H9 (cell line): Measurements from ENCODE around the gene SSBP2. TPM values are rescaled to one million over a fixed set of nuclear protein-coding genes. Genes with fewer than 3 reads are reported as not detected.

Experiments used
- DNase-seq: peaks from one replicate; pipeline ENCODE4 v3.0.0-alpha.2; 2017
- H2AFZ ChIP-seq: one replicate; pipeline ENCODE4 v1.6.1; 2013; ENCODE audit warnings: mild to moderate bottlenecking, low read length, control low read depth, moderate library complexity
- H2AK5ac ChIP-seq: 2 replicates; pipeline ENCODE4 v1.6.1; 2013; ENCODE audit warnings: low read length, control low read depth, mixed read lengths; ENCODE audit not compliant: insufficient read length
- H2BK120ac ChIP-seq: one replicate; pipeline ENCODE4 v1.6.1; 2013; ENCODE audit warnings: low read depth, mild to moderate bottlenecking, low read length, control low read depth, inconsistent platforms; ENCODE audit not compliant: poor library complexity, severe bottlenecking
- H2BK12ac ChIP-seq: 2 replicates; pipeline ENCODE4 v1.6.1; 2013; ENCODE audit warnings: low read length, control low read depth, mixed read lengths, low read depth; ENCODE audit not compliant: insufficient read length
- H2BK15ac ChIP-seq: 2 replicates; pipeline ENCODE4 v1.6.1; 2013; ENCODE audit warnings: low read depth, low read length, control low read depth
- H2BK20ac ChIP-seq: one replicate; pipeline ENCODE4 v1.6.1; 2013; ENCODE audit warnings: low read depth, mild to moderate bottlenecking, low read length, control low read depth, inconsistent platforms; ENCODE audit not compliant: poor library complexity, severe bottlenecking
- H2BK5ac ChIP-seq: 2 replicates; pipeline ENCODE4 v1.6.1; 2013; ENCODE audit warnings: low read length, control low read depth, mixed read lengths; ENCODE audit not compliant: insufficient read length
- H3K14ac ChIP-seq: 2 replicates; pipeline ENCODE4 v1.6.1; 2013; ENCODE audit warnings: low read length, control low read depth; ENCODE audit not compliant: insufficient read depth
- H3K18ac ChIP-seq: 2 replicates; pipeline ENCODE4 v1.6.1; 2013; ENCODE audit warnings: low read depth, mild to moderate bottlenecking, mixed read lengths, low read length, control low read depth; ENCODE audit not compliant: insufficient read length
- H3K23ac ChIP-seq: 2 replicates; pipeline ENCODE4 v1.6.1; 2013; ENCODE audit warnings: low read length, control low read depth, mixed read lengths, low read depth; ENCODE audit not compliant: insufficient read length
- H3K23me2 ChIP-seq: 2 replicates; pipeline ENCODE4 v1.6.1; 2013; ENCODE audit warnings: low read depth, mild to moderate bottlenecking, mixed read lengths, low read length, control low read depth; ENCODE audit not compliant: insufficient read length, poor library complexity, severe bottlenecking
- H3K27ac ChIP-seq: 2 replicates; pipeline ENCODE4 v1.5.1; 2013; ENCODE audit warnings: low read length, control low read depth, mixed read lengths, low read depth; ENCODE audit not compliant: insufficient read length
- H3K27me3 ChIP-seq: 2 replicates; pipeline ENCODE4 v1.6.1; 2013; ENCODE audit warnings: low read length, control low read depth, inconsistent platforms; ENCODE audit not compliant: insufficient read depth
- H3K4ac ChIP-seq: 2 replicates; pipeline ENCODE4 v1.6.1; 2013; ENCODE audit warnings: low read depth, mild to moderate bottlenecking, control low read depth, inconsistent platforms, low read length, moderate library complexity
- H3K4me1 ChIP-seq: 2 replicates; pipeline ENCODE4 v1.6.1; 2013; ENCODE audit warnings: low read length, control low read depth, inconsistent platforms; ENCODE audit not compliant: insufficient read depth
- H3K4me2 ChIP-seq: 2 replicates; pipeline ENCODE4 v1.6.1; 2013; ENCODE audit warnings: low read length, control low read depth, mixed read lengths; ENCODE audit not compliant: insufficient read length, insufficient read depth
- H3K56ac ChIP-seq: 2 replicates; pipeline ENCODE4 v1.6.1; 2013; ENCODE audit warnings: low read depth, mild to moderate bottlenecking, mixed read lengths, low read length, control low read depth; ENCODE audit not compliant: insufficient read length
- H3K79me1 ChIP-seq: 2 replicates; pipeline ENCODE4 v1.6.1; 2013; ENCODE audit warnings: low read depth, mild to moderate bottlenecking, moderate library complexity, low read length, control low read depth, inconsistent platforms; ENCODE audit not compliant: insufficient read depth, poor library complexity, severe bottlenecking
- H3K79me2 ChIP-seq: 2 replicates; pipeline ENCODE4 v1.6.1; 2013; ENCODE audit warnings: low read length, control low read depth, inconsistent platforms; ENCODE audit not compliant: insufficient read depth
- H3K9ac ChIP-seq: 2 replicates; pipeline ENCODE4 v1.6.1; 2013; ENCODE audit warnings: low read length, control low read depth, mixed read lengths; ENCODE audit not compliant: insufficient read length; ENCODE audit errors: extremely low read depth
- H3K9me3 ChIP-seq: one replicate; pipeline ENCODE4 v1.6.1; 2013; ENCODE audit warnings: low read depth, low read length, inconsistent platforms; ENCODE audit not compliant: control insufficient read depth
- H3T11ph ChIP-seq: one replicate; pipeline ENCODE4 v1.6.1; 2013; ENCODE audit warnings: mild to moderate bottlenecking, low read length, control low read depth, inconsistent platforms
- H4K20me1 ChIP-seq: one replicate; pipeline ENCODE4 v1.6.1; 2013; ENCODE audit not compliant: control insufficient read depth, insufficient read length, insufficient read depth
- H4K5ac ChIP-seq: 2 replicates; pipeline ENCODE4 v1.6.1; 2013; ENCODE audit warnings: low read depth, mild to moderate bottlenecking, mixed read lengths, low read length, control low read depth; ENCODE audit not compliant: insufficient read length
- H4K8ac ChIP-seq: replicated peaks from 2 replicates; pipeline ENCODE4 v1.6.1; 2013; ENCODE audit warnings: low read length, control low read depth, mixed read lengths, low read depth; ENCODE audit not compliant: insufficient read length
- H4K91ac ChIP-seq: 2 replicates; pipeline ENCODE4 v1.6.1; 2013; ENCODE audit warnings: low read depth, mild to moderate bottlenecking, moderate library complexity, mixed read lengths, low read length, control low read depth; ENCODE audit not compliant: insufficient read length
- H3K27ac Mint-ChIP-seq, 3 experiments: 2 replicates in 2 of 3; 3 replicates in 1 of 3; pipeline ENCODE4 v1.8.0; 2020 to 2021; ENCODE audit warnings: mixed read lengths in 3 of 3, mild to moderate bottlenecking in 1 of 3, moderate library complexity in 1 of 3
- H3K27me3 Mint-ChIP-seq: 2 replicates; pipeline ENCODE4 v1.8.0; 2021; ENCODE audit warnings: low read depth, mild to moderate bottlenecking, moderate library complexity, mixed read lengths
- H3K36me3 Mint-ChIP-seq, 3 experiments: 2 replicates in 2 of 3; 3 replicates in 1 of 3; pipeline ENCODE4 v1.8.0; 2020 to 2021; ENCODE audit warnings: low read depth in 3 of 3, mixed read lengths in 3 of 3; ENCODE audit not compliant: insufficient read depth in 1 of 3
- H3K4me1 Mint-ChIP-seq, 2 experiments: 2 replicates each; pipeline ENCODE4 v1.8.0; 2020; ENCODE audit warnings: mixed read lengths in 2 of 2
- H3K4me3 Mint-ChIP-seq, 2 experiments: 2 replicates in 1 of 2; 3 replicates in 1 of 2; pipeline ENCODE4 v1.8.0; 2020 to 2021; ENCODE audit warnings: mild to moderate bottlenecking in 2 of 2, mixed read lengths in 2 of 2, moderate library complexity in 1 of 2
- H3K9me3 Mint-ChIP-seq, 2 experiments: 2 replicates in 1 of 2; 3 replicates in 1 of 2; pipeline ENCODE4 v1.8.0; 2020; ENCODE audit warnings: mild to moderate bottlenecking in 2 of 2, mixed read lengths in 2 of 2, moderate library complexity in 1 of 2
- CTCF ChIP-seq: fragments of 200-600 bp; sonication (generic); conservative IDR thresholded peaks from 3 replicates; pipeline ENCODE4 v1.8.0; 2021; ENCODE audit warnings: antibody characterized with exemption, mild to moderate bottlenecking
- WGBS: extraction: QIAGEN DNeasy Blood & Tissue Kit; methylation state at CpG from one replicate; pipeline ENCODE4 v1.1.7; 2013; ENCODE audit warnings: missing lambda C conversion rate, low lambda C conversion rate, mixed read lengths; ENCODE audit not compliant: insufficient read length; ENCODE audit errors: extremely low coverage; 5-methylcytosine and 5-hydroxymethylcytosine counted together
- total RNA-seq: library from RNA; stranded (reverse); gene quantifications from 2 replicates; pipeline ENCODE4 v1.2.1, GENCODE V29; 2021

Gene SSBP2
- total RNA-seq, 1 experiment from 2014 or later = 35.6 TPM

- Histone ChIP-seq H3K9ac (no peak overlapping the region), H3K9me3 (no peaks in the 10 kb centered on the region), H4K91ac (no peak overlapping the region), H2BK120ac (no peak overlapping the region), H3K56ac (no peak overlapping the region), H3K27ac (no peak overlapping the region), H3K79me2 (no peaks in the 10 kb centered on the region), H4K20me1 (no peaks in the 10 kb centered on the region), H3K4me1 (peaks cover 4% of the 10 kb centered on the region; the same call in 1 of the 2 replicates), H3K79me1 (no peaks in the 10 kb centered on the region), H3K27me3 (no peaks in the 10 kb centered on the region), H3K23ac (no peak overlapping the region), H3K4me2 (no peak overlapping the region), H2BK15ac (no peak overlapping the region), H3K4ac (no peak overlapping the region), H2BK5ac (no peak overlapping the region), H3K18ac (no peak overlapping the region), H4K5ac (no peak overlapping the region), H2BK12ac (no peak overlapping the region), H2AK5ac (no peak overlapping the region), H3K23me2 (no peaks in the 10 kb centered on the region), H2BK20ac (no peak overlapping the region), H3T11ph (no peak overlapping the region), H3K14ac (no peak overlapping the region), H4K8ac (no peak overlapping the region), H2AFZ (no peak overlapping the region)
- Mint-ChIP-seq H3K9me3 (no peaks in the 10 kb centered on the region), H3K4me3 (no peak overlapping the region), H3K27me3 (no peaks in the 10 kb centered on the region), H3K36me3 (no peaks in the 10 kb centered on the region), H3K4me1 (peaks cover 7 to 9% of the 10 kb centered on the region in 2 experiments), H3K27ac (no peak overlapping the region; a peak in 1 of 7 replicates)
- no peak for DNase-seq
- TF ChIP-seq CTCF = peak; percentile 79
- WGBS = no CpG with 5 or more reads among the region's 2 CpGs
Measured at GRCh38 chr5:81425569-81425968, 325.3 kb downstream of the SSBP2 start.
